Activated B cell treated with CpG ODN at 0.5 μM for 24 hours (primary cell): ENCODE measurements around the gene CDK14. TPM values are rescaled to one million over a fixed set of nuclear protein-coding genes. Genes with fewer than 3 reads are reported as not detected.

ENCODE experiments used
- ATAC-seq: fragments of 200-7000 bp; cut with Tn5 transposase; one replicate; pipeline ENCODE4 v1.10.0; 2021; ENCODE audit warnings: low read depth, mild to moderate bottlenecking, moderate library complexity
- CTCF ChIA-PET: fragments of 350-600 bp; sonication (Branson Sonifier 250); formaldehyde crosslinking; loops from one replicate; lab custom pipeline; 2021; ENCODE audit warnings: antibody characterized with exemption; lab: Charles Lee
- POLR2A ChIA-PET: fragments of 350-600 bp; sonication (Branson Sonifier 250); formaldehyde crosslinking; loops from one replicate; lab custom pipeline; 2021; ENCODE audit warnings: antibody characterized with exemption; lab: Charles Lee
- DNase-seq: peaks from one replicate; pipeline ENCODE4 v3.0.0; 2022
- H3K27ac Mint-ChIP-seq: one replicate; pipeline ENCODE4 v1.8.0; 2020; ENCODE audit warnings: mixed read lengths
- H3K27me3 Mint-ChIP-seq: one replicate; pipeline ENCODE4 v1.8.0; 2021; ENCODE audit warnings: mixed read lengths
- H3K36me3 Mint-ChIP-seq: one replicate; pipeline ENCODE4 v1.8.0; 2021; ENCODE audit warnings: low read depth, mixed read lengths
- H3K4me1 Mint-ChIP-seq: one replicate; pipeline ENCODE4 v1.8.0; 2021; ENCODE audit warnings: mixed read lengths
- H3K4me3 Mint-ChIP-seq: one replicate; pipeline ENCODE4 v1.8.0; 2020; ENCODE audit warnings: mild to moderate bottlenecking, mixed read lengths
- H3K9me3 Mint-ChIP-seq: one replicate; pipeline ENCODE4 v1.8.0; 2020; ENCODE audit warnings: mixed read lengths
- intact Hi-C: fragments of 100-400 bp; cut with micrococcal nuclease; formaldehyde crosslinking; loops from one replicate; pipeline ENCODE4 v1.15.1; 2024
- total RNA-seq: library from RNA; stranded (reverse); gene quantifications from 2 replicates; pipeline ENCODE4 v1.2.3, GENCODE V29; 2022
- TF ChIP-seq, protein P1 (sequence below): fragments of 200-600 bp; IDR thresholded peaks from one replicate; pipeline ENCODE4 v1.8.0; 2022; ENCODE audit warnings: antibody characterized with exemption, mild to moderate bottlenecking

CDK14 gene
- total RNA-seq, 1 donor from 2014 or later: 140 TPM

DNA sequence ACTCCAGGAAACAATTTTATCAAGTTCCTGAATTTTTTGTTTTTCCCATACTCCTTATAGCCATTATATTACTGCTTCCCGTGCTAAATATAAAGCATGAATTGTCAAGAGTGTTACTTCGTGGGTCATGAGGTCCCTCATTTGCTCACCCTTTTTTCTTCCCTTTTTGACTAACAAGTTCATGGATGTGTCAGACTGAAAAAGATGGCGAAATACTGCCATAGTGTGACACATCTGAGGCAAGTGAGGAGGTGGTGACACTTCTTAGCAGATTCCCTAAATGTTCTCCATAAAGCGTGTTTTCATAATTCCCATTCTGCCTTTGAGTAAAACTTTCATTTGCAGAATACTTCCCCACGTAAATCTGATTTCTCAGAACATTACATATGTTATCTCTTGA is 398.5 kb downstream of the CDK14 start:
- no peaks in the 10 kb centered on the region for H3K27me3 Mint-ChIP-seq
- TF ChIP-seq, protein P1, sequence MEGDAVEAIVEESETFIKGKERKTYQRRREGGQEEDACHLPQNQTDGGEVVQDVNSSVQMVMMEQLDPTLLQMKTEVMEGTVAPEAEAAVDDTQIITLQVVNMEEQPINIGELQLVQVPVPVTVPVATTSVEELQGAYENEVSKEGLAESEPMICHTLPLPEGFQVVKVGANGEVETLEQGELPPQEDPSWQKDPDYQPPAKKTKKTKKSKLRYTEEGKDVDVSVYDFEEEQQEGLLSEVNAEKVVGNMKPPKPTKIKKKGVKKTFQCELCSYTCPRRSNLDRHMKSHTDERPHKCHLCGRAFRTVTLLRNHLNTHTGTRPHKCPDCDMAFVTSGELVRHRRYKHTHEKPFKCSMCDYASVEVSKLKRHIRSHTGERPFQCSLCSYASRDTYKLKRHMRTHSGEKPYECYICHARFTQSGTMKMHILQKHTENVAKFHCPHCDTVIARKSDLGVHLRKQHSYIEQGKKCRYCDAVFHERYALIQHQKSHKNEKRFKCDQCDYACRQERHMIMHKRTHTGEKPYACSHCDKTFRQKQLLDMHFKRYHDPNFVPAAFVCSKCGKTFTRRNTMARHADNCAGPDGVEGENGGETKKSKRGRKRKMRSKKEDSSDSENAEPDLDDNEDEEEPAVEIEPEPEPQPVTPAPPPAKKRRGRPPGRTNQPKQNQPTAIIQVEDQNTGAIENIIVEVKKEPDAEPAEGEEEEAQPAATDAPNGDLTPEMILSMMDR: no peak
- ChIA-PET POLR2A (no interaction called here), CTCF (no interaction called here)
- no peak for DNase-seq
- H3K27ac Mint-ChIP-seq: no peak overlapping the region
- H3K4me3 Mint-ChIP-seq: no peak overlapping the region
- no peaks in the 10 kb centered on the region for H3K9me3 Mint-ChIP-seq
- intact Hi-C loops: no loop called here
- peaks cover 5% of the 10 kb centered on the region for H3K4me1 Mint-ChIP-seq
- H3K36me3 Mint-ChIP-seq: peaks cover 51% of the 10 kb centered on the region
- no peak for ATAC-seq

DNA sequence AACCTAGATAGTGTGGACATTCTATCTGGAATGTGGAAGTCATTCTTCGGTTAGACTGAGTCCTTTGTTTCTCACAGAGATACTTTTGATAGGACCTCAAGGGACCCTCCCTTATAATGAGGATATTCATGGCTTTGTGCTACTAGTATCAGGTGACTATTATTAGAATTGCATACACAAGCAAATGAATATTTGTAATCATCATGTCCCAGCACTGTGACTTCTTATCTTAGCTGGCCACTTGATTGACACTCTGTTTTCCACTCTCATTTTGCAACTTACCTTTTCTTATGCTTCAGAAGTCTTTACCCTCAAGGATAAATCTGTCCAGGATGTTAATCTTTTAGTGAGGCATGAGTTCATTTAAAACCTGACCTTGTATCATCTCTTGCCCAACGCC is 399.9 kb downstream of the CDK14 start:
- H3K4me1 Mint-ChIP-seq: peaks cover 5% of the 10 kb centered on the region
- DNase-seq: no peak
- H3K36me3 Mint-ChIP-seq: peaks cover 48% of the 10 kb centered on the region
- ATAC-seq: no peak
- no peak overlapping the region for H3K27ac Mint-ChIP-seq
- ChIA-PET POLR2A (no interaction called here), CTCF (no interaction called here)
- H3K4me3 Mint-ChIP-seq: no peak overlapping the region
- H3K27me3 Mint-ChIP-seq: no peaks in the 10 kb centered on the region
- TF ChIP-seq, protein P1: no peak
- no peaks in the 10 kb centered on the region for H3K9me3 Mint-ChIP-seq
- intact Hi-C loops: no loop called here

DNA sequence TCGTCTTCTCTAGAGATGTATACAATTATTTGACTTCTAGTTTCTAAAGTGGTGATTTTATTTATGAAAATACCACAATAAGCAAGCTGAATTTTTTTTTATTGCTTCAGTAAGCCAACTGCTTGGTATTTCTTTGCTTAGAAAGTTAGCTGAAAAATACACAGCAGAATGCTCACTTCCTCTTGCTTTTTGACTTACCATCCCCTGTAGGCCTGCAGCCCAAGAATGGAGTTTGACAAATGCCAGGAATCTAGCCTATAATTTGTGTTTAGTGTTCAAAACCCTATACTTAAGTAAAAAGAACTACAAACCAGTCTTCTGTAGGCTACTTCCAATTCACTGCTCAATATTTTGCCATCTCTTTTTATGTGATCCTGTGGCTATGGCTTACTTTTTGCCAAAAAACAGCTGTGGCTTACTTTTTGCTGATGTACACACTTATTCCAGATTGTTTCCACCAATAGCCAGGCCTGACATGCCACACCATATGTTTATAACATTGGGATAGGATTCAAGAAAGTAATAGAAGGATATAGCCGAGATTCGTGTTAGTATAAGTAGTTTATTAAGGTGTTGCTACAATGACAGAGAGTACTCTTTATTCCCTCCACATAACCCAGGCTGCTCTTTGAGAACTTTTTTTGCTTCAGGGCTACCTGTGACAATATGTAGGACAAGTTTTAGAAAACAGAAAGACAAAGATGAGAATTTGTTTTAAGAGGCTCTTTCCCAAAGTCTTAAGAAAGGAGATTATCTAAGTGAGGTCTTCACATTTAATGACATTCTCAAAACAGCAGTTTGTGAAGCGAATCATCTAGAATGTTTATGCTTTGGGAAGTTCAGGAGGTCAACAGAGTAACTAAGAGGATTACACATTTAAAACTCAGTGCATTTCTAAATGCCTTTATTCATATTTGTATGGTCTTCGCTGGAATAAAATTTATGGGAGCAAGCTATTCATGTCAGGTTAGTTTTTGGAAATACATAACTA is 404.2 kb downstream of the CDK14 start:
- TF ChIP-seq, protein P1: no peak
- CTCF ChIA-PET: no interaction called here
- DNase-seq (no peak), ATAC-seq (no peak)
- intact Hi-C loops: no loop called here
- H3K27ac Mint-ChIP-seq: no peak overlapping the region
- H3K4me1 Mint-ChIP-seq: no peaks in the 10 kb centered on the region
- POLR2A ChIA-PET: no interaction called here
- H3K27me3 Mint-ChIP-seq: no peaks in the 10 kb centered on the region
- H3K36me3 Mint-ChIP-seq: peaks cover 41% of the 10 kb centered on the region
- H3K9me3 Mint-ChIP-seq: no peaks in the 10 kb centered on the region
- H3K4me3 Mint-ChIP-seq: no peak overlapping the region

DNA sequence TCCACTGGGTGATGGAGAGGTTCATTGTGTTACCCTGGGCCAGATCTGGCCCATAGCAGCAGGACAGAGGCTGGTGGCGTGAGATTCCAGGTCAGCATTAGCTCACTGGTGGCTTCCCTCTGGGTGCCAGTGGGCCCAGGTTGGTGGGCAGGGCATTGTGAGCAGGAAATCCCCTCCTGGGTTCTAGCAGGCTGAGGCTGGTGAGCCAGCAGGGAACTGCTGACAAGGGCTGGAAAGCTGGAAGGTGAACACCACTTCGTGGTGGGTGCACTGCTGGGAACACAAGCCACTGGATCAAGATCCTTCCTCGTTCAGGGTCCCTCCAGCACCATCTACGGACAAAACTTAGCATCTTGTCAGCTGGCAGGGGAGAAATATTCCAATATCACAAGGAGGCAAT is 408.9 kb downstream of the CDK14 start:
- no peaks in the 10 kb centered on the region for H3K27me3 Mint-ChIP-seq
- ATAC-seq (no peak), DNase-seq (no peak)
- intact Hi-C loops: no loop called here
- ChIA-PET POLR2A (no interaction called here), CTCF (no interaction called here)
- H3K4me3 Mint-ChIP-seq: no peak overlapping the region
- peaks cover 51% of the 10 kb centered on the region for H3K36me3 Mint-ChIP-seq
- no peaks in the 10 kb centered on the region for H3K9me3 Mint-ChIP-seq
- H3K4me1 Mint-ChIP-seq: no peaks in the 10 kb centered on the region
- TF ChIP-seq, protein P1: no peak
- no peak overlapping the region for H3K27ac Mint-ChIP-seq

DNA sequence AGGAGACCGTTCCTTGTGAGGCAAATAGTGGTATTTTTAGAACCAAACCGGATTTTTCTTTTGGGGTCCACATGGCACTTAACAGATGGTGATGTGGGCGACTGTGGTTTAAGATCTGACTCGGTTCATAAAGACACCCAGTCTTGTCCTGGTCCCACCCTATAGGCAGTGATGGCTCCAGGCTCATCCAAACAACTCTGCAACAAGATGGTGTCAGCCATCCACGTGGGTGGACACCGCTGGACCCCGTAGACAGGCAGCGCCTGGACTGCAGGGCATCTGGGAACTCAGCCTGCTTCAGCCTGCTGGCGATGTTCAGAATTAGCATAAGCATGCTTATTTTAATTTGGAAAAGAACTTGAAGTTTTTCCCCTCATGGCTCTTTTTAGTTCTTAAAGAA is 409.7 kb downstream of the CDK14 start:
- ATAC-seq (no peak), DNase-seq (no peak)
- H3K9me3 Mint-ChIP-seq: no peaks in the 10 kb centered on the region
- no peaks in the 10 kb centered on the region for H3K4me1 Mint-ChIP-seq
- ChIA-PET CTCF (no interaction called here), POLR2A (no interaction called here)
- peaks cover 45% of the 10 kb centered on the region for H3K36me3 Mint-ChIP-seq
- TF ChIP-seq, protein P1: no peak
- H3K27me3 Mint-ChIP-seq: no peaks in the 10 kb centered on the region
- H3K4me3 Mint-ChIP-seq: no peak overlapping the region
- no peak overlapping the region for H3K27ac Mint-ChIP-seq
- intact Hi-C loops: no loop called here
